OCI-LY3 (cell line): ENCODE data around the gene EFHC1.

ENCODE experiments used
- CTCF ChIP-seq: fragments of 200-600, 300-600 bp; sonication (generic); IDR thresholded peaks from 2 replicates; pipeline ENCODE4 v1.5.1; 2014; ENCODE audit warnings: antibody characterized with exemption, low read length, low read depth
- EZH2phosphoT487 ChIP-seq: fragments of 200-600 bp; shearing (Covaris generic); IDR thresholded peaks from 2 replicates; pipeline ENCODE4 v1.6.1; 2018; ENCODE audit warnings: antibody characterized with exemption, mixed run types, low read depth

DNA sequence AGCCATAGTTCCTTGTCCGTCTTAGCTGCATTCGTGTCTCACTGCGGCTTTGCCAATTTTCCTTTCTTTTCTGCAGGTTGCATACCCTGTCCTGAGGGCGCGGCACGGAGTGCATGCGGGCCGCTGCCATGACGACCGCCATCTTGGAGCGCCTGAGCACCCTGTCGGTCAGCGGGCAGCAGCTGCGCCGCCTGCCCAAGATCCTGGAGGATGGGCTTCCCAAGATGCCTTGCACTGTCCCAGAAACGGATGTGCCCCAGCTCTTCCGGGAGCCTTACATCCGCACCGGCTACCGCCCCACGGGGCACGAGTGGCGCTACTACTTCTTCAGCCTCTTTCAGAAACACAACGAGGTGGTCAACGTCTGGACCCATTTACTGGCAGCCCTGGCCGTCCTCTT is 17.1 kb upstream of the EFHC1 start:
- TF ChIP-seq CTCF, result no peak
- TF ChIP-seq EZH2phosphoT487, result no peak
